Measurements from ENCODE around the gene HNRNPA0.

Gene HNRNPA0

DNA sequence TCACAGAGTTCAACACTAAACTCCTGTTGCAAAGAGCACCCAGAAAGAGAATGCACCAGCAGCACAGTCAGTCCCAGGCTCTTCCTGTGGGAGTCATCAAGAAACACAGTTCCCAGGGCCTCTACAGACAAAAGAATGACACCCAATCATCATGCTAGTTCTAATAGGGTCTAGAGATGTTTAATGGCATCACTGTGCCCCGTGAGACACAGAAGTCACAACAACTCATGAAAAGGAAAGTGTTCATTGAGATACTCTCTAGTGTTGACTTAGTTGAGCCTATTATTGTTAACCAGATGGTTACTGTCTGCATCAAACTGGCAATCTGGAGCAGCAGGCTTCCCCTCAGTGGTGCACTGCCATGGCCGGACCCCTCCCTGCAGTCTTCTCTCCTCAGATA, 19.8 kb downstream of the HNRNPA0 start:
- TF ChIP-seq ZFX (IDR thresholded peaks at IDR 0.05; ENCODE audit: borderline replicate concordance) (no peak), CTCF (IDR thresholded peaks at IDR 0.05) (no peak)
- H3K27ac ChIP-seq = no peak overlapping the region

DNA sequence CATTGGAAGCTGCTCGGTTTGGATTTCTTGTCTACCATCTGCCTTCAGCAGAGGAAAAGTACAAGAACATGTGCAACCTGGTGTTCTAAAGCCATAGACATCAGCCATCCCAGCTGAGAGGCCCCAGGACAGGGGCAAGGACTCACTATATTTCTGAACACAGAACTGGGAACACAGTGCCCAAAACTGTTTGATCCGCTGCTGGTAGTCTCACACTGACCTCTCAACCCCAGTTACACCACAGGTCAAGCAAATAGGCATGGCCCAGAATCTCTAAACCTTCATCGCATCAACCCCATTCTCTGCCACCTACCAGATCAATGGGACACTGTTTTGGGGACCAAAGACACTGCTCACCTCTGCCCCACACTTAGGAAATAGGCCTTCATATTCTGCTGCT, 20.2 kb downstream of the HNRNPA0 start:
- no peak overlapping the region for H3K27ac ChIP-seq
- TF ChIP-seq CTCF (IDR thresholded peaks at IDR 0.05) (no peak), ZFX (IDR thresholded peaks at IDR 0.05; ENCODE audit: borderline replicate concordance) (no peak)

- TF ChIP-seq ZFX (IDR thresholded peaks at IDR 0.05; ENCODE audit: borderline replicate concordance) (no peak), CTCF (IDR thresholded peaks at IDR 0.05) (no peak)
- no peak overlapping the region for H3K27ac ChIP-seq
Measured at GRCh38 chr5:137733006-137733405, 21.2 kb downstream of the HNRNPA0 start.

- H3K27ac ChIP-seq = no peak overlapping the region
- TF ChIP-seq CTCF (IDR thresholded peaks at IDR 0.05) (no peak), ZFX (IDR thresholded peaks at IDR 0.05; ENCODE audit: borderline replicate concordance) (no peak)
Measured at GRCh38 chr5:137731176-137731575, 23.0 kb downstream of the HNRNPA0 start.

DNA sequence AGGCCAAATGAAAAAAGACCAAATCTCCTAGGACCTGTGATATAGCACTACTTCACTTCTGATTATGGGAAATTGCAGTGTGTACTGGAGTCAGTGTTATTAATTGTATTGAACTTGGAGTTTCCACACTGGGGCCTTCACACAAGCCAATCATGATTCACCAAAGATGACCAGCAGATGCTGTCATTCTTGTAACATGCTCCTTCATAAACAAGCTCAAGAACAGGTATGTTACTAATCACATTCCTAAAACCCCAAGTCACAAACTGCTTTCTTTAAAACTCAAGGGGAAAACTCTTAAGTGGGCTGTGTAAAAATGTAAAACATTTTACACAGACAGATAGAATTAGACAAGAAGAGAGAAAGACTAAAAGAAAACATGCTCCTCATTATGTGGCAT, 23.8 kb downstream of the HNRNPA0 start:
- TF ChIP-seq ZFX (IDR thresholded peaks at IDR 0.05; ENCODE audit: borderline replicate concordance) (no peak), CTCF (IDR thresholded peaks at IDR 0.05) (no peak)
- no peak overlapping the region for H3K27ac ChIP-seq

GRCh38 chr5:137728048-137728447, 26.1 kb downstream of the HNRNPA0 start:
- no peak overlapping the region for H3K27ac ChIP-seq
- TF ChIP-seq CTCF (IDR thresholded peaks at IDR 0.05) (no peak), ZFX (IDR thresholded peaks at IDR 0.05; ENCODE audit: borderline replicate concordance) (no peak)

DNA sequence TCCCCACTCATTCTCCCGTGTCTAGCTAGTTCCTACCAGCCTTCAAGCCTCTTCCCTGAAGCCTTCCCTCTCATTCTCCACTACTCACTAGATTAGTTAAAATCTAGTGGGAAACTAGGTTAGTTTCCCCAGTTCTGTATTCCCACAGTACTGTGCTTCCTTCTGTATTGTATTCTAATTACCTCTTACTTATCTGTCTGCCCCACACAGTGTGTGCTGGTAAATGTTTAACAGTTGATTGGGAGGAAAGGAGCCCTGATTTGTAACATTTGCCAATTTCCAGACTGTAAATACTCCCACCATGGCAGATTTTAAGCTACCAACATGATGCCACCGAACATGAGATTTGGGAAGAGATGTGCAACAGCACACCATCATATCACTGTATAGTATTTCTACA, 26.5 kb downstream of the HNRNPA0 start:
- no peak overlapping the region for H3K27ac ChIP-seq
- TF ChIP-seq CTCF (IDR thresholded peaks at IDR 0.05) (no peak), ZFX (IDR thresholded peaks at IDR 0.05; ENCODE audit: borderline replicate concordance) (no peak)

Measured in 22Rv1 (cell line).